ENCODE results near the gene LYVE1.
"Not testable (repeated sequence)": the region's sequence is repeated elsewhere in the genome, so short reads cannot be mapped to it uniquely, and the experiment has no call there.

The LYVE1 gene

GRCh38 chr11:10568486-10568941, at the start of gene LYVE1:
LYVE1 (minus strand) TSS chr11:10568665; CDS start chr11:10568532, 133 bp downstream.
- peak in 2 of 56 donors; percentile 3 to 13 for DNase-seq

DNA sequence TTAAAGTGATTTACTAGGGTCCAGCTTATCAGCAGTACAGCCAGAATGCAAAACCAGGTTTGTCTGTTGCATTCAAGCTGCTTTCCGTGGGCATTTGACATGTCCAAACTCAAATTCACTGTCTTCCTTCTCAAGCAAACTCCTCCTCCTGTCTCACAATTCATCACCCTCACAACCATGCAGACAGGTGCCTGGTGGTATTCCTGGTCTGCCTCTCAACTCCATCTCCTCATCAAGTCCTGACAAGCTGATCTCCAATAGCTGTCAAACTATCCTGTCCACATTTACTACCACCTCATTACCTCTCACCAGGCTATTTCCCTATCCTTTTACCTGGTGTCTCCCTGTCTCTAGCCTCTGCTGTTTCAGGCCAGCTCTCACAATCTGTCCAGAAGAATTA, 49.1 kb upstream of the LYVE1 start:
- DNase-seq: no peak

- DNase-seq: no peak
These were observed 43.8 kb upstream of the LYVE1 start for GRCh38 chr11:10611979-10612862.

DNA sequence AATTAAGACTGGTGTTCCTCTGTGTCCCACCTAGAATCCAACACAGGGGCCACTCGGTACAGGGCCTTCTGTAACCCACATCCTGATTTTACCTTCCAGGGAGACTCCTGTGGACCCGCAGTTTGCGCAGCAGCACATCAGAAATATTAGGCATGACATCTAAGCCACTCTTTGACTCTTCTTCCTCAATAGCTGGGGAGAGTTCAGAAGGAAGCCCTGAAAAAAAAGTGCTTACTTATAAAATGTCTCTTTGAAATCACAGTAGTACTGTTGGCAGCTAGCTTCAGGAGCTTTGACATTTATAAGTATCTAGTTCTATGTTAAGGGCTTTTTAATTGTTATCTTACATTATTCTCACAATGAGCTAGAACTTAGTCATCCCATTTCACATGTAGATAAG, 41.2 kb upstream of the LYVE1 start:
- DNase-seq: no peak

DNA sequence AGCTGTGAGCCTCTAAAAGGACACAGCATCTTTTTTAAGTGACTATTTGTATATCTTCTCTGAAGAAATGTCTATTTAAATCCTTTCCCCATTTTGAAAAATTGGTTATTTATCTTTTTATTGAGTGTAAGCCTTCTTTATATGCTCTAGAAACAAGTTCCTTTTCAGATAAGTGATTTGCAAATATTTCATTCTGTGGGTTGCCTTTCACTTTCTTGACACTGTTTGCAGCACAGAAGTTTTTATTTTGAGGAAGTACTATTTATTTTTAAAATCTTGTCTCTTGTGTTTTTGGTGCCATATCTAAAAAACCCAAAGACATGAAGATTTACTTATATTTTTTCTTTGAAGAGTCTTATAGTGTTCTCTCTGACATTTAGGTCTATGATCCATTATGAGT, 40.1 kb upstream of the LYVE1 start:
- DNase-seq: no peak

DNA sequence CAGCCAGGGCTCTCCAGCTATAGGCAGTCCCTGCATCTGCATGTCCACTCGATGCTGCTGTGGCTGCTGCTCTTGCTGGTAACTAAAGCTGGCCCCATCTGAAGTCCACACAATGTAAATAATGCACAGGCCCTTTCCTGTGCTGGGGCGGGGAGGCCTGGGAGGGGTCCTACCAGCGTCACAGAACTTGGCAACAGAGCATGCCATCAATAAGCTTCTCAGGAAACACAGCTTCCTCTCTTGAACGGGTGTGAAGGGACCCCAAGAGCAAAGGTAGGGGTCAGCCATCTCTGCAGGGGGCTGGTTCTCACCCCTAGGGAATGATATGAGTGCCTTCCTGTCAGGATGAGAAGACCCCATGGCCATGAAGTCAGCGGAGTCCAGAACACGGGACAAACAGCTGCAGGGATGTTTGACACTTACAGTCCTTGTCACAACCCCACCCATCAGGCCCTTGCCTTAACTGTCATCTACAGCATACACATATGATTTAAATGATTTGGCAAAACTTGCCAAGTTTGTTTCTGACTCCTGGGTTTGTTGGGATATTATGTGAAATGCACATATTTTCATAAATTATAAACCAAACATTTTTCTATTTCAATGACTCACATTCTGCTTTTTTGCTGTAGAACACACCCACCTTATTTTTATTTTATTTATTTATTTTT, 39.1 kb upstream of the LYVE1 start:
- no peak for DNase-seq

DNA sequence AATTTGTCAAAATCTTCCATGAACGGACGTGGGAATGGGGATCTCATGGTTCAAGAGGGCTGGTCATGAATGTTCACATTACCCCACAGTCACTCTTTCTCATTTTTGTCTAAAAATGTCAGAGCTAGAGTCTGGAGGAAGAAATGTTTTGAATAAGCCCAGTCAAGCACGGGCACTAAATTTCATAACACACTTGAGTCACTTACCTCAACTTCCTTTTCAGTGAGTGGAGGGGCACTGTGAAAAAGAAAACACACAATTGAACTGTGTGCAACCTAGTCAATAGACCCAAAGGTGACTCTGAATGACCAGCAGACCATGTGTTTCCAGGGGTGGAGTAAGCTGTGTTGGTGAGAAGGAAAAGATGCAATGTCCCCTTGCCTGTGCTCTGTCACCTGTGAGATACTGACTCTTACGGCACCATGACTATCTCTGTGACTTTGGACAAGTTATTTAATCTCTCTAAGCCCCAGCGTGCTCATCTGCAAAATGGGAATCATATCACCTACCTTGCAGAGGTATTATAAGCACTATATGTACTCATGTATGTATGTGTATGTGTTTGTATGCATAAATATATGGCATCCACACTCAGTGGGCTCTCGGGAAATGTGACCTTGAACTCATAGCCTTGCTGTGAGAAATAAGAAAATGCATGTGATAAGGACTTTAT, 38.2 kb upstream of the LYVE1 start:
- no peak for DNase-seq

DNA sequence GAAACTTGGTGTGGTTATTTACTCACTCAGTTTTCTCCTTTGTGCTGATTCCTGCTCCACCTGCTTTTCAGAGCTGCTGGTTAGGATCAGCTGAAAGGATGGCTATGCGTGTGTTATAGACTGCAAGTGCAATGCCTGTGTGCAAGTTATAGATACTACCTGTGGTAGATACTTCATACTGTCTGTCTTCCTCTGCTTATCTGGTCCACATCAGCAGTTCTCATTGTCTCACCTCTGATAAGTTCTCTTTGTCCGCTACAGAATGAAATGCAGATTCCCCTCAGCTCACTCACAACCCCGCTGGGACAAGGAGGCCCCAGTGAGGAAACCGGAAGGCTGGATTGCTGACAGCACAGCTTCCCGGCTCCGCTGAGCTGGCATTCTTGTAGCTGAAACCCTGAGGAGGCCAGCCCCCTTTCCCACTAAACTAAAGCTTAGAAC, 37.5 kb upstream of the LYVE1 start:
- DNase-seq: peak in 5 of 56 donors; percentile 12 to 40 (median 22)

- no peak for DNase-seq
These were observed 36.3 kb upstream of the LYVE1 start for GRCh38 chr11:10604798-10605197.

DNA sequence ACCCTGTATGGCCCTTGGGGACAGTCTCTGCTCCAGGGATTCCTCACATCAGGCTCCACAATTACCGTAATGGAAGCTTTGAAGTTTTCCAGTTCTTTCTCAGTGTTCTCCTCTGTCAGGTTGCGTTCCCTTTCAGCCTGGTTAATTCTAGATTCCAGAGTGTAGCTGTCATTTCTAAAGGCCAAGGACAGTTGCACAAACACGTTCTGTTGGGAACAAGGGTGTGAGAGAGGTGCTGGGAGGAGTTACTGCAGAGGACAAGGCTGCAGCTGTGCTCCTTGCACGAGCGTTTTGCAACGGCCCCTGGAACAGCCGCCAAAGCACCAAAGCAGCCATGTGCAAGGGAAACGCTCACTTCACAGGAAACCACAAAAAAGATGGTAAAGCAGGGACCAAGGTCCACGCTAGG, 35.9 kb upstream of the LYVE1 start:
- no peak for DNase-seq

DNA sequence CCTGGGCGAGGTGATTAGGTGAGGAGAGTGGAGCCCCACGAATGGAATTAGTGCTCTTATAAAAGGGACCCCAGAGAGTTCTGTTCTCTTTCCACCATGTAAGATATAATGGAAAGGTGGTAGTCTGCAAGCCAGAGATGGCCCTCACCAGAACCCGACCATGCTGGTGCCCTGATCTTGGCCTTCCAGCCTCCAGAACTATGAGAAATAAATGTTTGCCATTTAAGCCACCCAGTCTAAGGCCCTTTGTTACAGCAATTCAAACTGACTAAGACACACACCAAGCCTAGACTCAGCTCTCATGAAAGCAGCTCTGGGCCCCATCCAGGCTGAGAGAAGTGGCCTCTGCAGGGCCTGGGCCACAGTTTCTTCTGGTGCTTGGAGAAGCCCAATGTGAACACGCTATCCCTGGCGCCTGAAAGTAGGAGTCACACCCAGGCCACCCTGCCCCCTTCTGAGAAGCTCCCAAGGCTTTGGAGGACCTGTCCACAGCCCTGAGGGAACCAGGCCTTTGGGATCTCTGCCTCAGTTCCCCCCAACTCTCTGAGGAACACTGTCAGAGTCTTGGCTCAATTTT, 35.3 kb upstream of the LYVE1 start:
- no peak for DNase-seq

DNA sequence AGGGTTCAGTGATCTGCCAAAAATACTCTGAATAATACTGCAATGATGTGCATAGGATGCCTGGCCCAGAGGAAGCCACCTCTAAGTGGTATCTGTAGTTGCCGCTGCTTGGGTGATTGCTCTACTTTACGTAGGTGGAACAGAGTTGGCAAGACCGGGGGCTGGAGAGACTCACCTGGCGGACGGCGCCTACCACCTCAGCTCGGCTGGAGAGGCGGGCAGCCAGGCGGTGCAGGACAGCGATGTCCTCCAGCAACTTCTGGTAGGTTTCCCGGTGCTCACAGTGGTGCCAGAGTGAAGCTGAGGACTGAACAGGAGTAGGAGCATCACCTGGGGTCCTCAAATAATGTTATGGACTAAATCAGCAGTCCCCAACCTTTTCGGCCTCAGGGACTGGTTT, 34.5 kb upstream of the LYVE1 start:
- no peak for DNase-seq

DNA sequence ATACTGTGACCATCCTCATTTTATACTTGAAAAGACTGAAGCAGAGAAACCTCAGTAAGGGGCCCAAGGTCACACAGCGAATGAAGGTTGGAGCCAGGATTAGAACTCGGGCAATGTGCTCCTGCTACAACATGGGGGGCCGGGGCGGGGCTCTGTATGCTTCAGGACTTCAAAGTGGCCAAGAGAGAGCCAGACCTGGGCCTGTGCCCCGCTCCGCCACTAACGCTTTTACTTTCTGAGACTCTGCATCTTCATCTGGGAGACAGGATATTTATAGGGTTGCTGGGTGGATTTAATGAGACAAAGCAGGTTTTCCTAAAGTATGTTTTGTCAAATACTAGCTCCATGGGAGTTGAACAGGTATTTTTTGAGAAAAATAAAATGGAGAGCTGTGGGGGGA, 33.9 kb upstream of the LYVE1 start:
- DNase-seq: no peak

DNA sequence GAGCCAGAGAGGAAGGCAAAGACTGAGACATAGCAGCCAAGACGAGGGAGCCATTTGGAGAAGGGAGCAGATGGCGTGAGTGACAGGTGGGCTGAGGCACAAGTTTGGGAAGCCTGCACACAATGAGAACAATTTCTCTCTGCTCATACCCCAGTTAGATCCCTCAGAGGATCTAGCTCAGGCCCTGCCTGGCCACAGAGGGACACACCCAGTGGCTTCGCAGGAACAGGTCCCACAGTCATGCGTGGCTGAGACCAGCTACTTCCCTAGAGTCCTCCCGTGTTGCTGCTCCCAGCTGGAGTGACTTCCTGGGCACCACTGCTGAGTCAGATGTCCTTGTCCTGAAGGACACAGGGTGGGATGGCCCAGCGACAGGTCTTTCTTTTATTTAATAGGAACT, 33.4 kb upstream of the LYVE1 start:
- no peak for DNase-seq

GRCh38 chr11:10600570-10601248, 32.2 kb upstream of the LYVE1 start:
- no peak for DNase-seq

- no peak for DNase-seq
These were observed 31.1 kb upstream of the LYVE1 start for GRCh38 chr11:10599388-10600175.

GRCh38 chr11:10598816-10599215, 30.4 kb upstream of the LYVE1 start:
- DNase-seq: no peak

DNA sequence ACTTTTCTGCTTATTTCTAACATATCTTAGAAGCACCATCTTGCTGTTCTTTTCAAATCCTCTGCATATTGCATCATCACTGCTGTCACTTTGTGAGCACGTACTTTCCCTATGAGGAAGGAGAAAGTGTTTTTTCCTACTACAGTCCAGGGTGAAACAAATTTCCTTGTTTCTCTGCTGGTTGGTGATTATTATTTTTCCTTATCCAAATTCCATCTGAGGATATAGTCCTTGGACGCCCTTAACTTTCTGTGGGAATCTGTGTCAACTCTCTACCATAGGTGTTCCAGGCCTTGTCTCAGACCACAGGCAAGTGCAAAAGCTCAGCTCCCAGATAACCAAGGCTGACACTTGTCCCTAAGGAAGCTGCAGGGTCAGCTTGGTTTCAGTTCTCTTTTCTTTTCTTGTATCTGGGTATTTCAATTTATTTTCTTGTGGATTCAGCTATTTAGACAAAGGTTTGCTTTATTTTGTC, 29.4 kb upstream of the LYVE1 start:
- DNase-seq: no peak

DNA sequence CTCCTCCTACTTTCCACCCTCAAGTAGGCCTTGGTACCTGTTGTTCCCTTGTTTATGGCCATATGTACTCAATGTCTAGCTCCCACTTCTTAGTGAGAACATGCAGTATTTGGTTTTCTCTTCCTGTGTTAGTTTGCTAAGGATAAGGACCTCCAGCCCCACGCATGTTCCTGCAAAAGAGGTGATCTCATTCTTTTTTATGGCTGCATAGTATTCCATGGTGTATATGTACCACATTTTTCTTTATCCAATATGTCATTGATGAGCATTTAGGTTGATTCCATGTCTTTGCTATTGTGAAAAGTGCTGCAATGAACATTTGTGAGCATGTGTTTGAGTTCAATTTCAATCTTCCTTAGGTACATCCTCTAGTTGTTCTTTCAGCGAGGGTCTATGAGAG, 27.4 kb upstream of the LYVE1 start:
- not testable (repeated sequence) for DNase-seq

- no peak for DNase-seq
These were observed 25.9 kb upstream of the LYVE1 start for GRCh38 chr11:10594407-10594806.
